ENCODE results near the gene SUSD4. TPM values are rescaled to one million over a fixed set of nuclear protein-coding genes. Genes with fewer than 3 reads are reported as not detected.

The SUSD4 gene
- total RNA-seq, 1 donor from 2014 or later, result 0.84 TPM

DNA sequence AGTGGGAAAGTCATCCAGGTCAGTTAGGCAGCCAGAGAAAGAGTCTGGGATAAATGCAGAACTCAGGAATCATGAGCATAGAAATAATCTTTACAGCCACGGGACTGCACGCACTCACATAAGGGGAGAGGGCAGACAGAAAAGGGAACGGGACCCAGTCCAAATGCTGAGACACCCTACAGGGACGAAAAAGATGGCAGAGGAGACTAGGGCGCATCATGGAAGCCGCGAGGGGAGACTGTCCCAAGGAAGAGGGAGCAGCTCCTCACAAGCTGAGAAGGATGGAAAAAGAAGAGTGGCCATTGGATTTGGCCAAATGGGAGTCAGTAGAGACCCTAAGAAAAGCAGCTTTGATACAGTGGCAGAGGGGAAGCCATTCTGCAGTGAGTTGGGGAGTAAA, 118.0 kb downstream of the SUSD4 start:
- no peaks in the 10 kb centered on the region for H3K36me3 ChIP-seq (ENCODE audit: control insufficient read depth, insufficient read depth, low read length)

DNA sequence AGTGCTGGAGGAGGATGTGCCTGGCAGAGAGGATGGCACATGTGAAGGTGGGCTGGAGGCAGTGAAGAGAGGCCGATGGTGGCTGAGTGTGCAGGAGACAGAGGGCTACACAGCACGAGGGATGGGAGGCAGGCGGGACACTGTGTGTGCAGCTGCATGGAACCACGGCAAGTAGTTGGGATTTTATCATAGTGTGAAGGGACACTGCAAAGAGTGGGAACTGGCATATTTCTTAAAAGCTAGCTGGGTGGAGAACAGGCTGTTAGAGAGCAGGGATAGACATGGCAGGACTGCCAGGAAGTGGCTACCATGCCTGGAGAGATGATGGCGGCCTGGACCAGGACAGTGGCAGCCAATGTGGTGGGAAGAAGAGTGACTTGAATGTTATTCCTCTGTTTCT, 118.6 kb downstream of the SUSD4 start:
- TF ChIP-seq, protein P1, sequence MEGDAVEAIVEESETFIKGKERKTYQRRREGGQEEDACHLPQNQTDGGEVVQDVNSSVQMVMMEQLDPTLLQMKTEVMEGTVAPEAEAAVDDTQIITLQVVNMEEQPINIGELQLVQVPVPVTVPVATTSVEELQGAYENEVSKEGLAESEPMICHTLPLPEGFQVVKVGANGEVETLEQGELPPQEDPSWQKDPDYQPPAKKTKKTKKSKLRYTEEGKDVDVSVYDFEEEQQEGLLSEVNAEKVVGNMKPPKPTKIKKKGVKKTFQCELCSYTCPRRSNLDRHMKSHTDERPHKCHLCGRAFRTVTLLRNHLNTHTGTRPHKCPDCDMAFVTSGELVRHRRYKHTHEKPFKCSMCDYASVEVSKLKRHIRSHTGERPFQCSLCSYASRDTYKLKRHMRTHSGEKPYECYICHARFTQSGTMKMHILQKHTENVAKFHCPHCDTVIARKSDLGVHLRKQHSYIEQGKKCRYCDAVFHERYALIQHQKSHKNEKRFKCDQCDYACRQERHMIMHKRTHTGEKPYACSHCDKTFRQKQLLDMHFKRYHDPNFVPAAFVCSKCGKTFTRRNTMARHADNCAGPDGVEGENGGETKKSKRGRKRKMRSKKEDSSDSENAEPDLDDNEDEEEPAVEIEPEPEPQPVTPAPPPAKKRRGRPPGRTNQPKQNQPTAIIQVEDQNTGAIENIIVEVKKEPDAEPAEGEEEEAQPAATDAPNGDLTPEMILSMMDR (IDR thresholded peaks at IDR 0.05; ENCODE audit: insufficient read depth, low read length, poor library complexity, severe bottlenecking), result no peak
- Histone ChIP-seq H3K27me3 (ENCODE audit: control insufficient read depth, insufficient read depth, low read length) (peaks cover 2% of the 10 kb centered on the region), H3K36me3 (ENCODE audit: control insufficient read depth, insufficient read depth, low read length) (no peaks in the 10 kb centered on the region), H3K4me3 (ENCODE audit: low read depth, low read length) (no peak overlapping the region)
- no peak for DNase-seq (ENCODE audit: low read depth)

More for the DNA sequence above, 118.0 kb downstream of the SUSD4 start:
- H3K27me3 ChIP-seq (ENCODE audit: control insufficient read depth, insufficient read depth, low read length), result peaks cover 2% of the 10 kb centered on the region
- no peak overlapping the region for H3K4me3 ChIP-seq (ENCODE audit: low read depth, low read length)
- DNase-seq (ENCODE audit: low read depth), result no peak
- TF ChIP-seq, protein P1 (IDR thresholded peaks at IDR 0.05; ENCODE audit: insufficient read depth, low read length, poor library complexity, severe bottlenecking), result no peak

DNA sequence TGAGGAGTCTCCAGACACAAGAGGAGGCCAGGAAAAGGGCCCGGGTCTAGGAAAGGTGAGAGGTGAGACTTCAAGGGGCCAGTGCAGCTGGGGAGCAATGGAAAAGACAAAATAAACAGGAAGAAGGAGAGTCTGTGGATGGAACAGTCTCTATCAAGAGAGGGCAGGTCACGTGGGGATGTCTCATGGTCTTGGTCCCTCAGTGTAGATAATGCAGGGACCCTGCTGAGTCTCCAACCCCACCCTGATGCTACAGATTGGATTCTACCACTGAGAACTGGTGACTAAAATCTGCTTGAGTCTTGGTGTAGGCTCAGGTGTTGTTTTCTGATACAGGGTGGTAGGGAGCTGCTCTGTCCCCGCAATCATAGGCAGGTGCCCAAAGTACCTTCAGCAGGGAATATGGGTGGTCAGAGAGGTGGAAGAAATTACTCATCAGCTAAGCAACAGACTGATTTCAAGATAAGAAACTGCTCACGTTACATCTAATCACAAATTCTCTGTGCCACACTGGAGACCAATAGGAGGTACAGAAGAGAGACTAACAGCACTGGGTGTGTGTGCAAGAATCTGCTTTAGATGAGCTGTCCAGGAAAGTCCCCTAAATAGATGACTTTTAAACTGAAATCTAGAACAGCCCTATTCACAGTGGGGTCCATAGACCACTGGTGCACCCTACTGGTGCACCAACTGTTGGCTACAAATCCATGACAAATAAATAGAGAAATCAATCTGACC, 119.4 kb downstream of the SUSD4 start:
- TF ChIP-seq, protein P1 (IDR thresholded peaks at IDR 0.05; ENCODE audit: insufficient read depth, low read length, poor library complexity, severe bottlenecking), result peak; percentile 8
- H3K27me3 ChIP-seq (ENCODE audit: control insufficient read depth, insufficient read depth, low read length), result peaks cover 2% of the 10 kb centered on the region
- H3K36me3 ChIP-seq (ENCODE audit: control insufficient read depth, insufficient read depth, low read length), result no peaks in the 10 kb centered on the region
- no peak for DNase-seq (ENCODE audit: low read depth)
- no peak overlapping the region for H3K4me3 ChIP-seq (ENCODE audit: low read depth, low read length)

DNA sequence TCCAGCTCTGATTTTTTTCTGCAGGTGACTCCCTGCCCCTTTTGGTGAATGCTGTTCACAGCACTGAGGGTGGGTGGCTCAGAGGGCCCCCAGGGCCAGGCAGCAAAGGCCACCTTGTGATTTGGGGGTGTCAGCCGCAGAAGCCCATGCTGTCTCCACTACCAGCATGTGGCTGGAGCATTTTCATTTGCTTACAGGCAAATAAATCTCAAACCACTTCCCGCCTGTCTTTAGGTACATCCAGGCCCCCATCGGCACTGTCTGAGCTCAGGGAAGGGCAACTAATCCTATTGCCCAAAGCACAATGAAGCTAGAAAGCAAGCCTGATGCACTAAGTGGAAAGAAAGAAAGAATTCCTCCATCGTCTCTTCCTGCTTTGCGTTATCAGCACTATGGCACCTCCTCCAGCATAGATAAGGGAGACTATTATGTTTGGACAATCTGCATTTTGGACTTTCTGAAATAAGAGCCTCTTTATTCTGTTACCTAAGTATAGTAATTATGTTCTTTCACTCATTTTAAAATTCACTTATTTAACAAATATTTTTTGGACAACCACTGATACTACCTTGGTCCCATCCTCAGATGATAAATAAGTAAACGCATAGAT, 120.4 kb downstream of the SUSD4 start:
- no peak overlapping the region for H3K4me3 ChIP-seq (ENCODE audit: low read depth, low read length)
- H3K36me3 ChIP-seq (ENCODE audit: control insufficient read depth, insufficient read depth, low read length), result no peaks in the 10 kb centered on the region
- no peak for DNase-seq (ENCODE audit: low read depth)
- no peaks in the 10 kb centered on the region for H3K27me3 ChIP-seq (ENCODE audit: control insufficient read depth, insufficient read depth, low read length)
- TF ChIP-seq, protein P1 (IDR thresholded peaks at IDR 0.05; ENCODE audit: insufficient read depth, low read length, poor library complexity, severe bottlenecking), result no peak

DNA sequence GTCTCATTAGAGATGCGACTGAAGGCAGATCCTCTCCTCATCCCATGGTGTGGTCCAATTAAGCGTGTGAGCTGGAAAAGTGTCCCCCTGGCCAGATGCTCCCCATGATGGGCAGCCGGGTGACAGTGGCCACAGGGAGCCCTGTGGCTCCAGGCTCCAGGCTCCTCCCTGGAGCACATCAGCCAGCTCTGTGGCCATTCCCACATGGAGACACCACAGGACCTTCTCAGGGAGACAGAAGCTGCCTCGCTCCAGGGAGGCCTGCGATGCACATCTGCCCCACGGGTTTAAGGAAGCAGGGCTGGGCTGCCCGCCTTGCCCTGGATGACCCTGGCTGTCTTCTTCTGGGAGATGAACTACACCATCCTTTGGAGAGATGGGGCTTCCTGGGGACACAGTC, 121.0 kb downstream of the SUSD4 start:
- Histone ChIP-seq H3K4me3 (ENCODE audit: low read depth, low read length) (no peak overlapping the region), H3K27me3 (ENCODE audit: control insufficient read depth, insufficient read depth, low read length) (no peaks in the 10 kb centered on the region), H3K36me3 (ENCODE audit: control insufficient read depth, insufficient read depth, low read length) (no peaks in the 10 kb centered on the region)
- no peak for DNase-seq (ENCODE audit: low read depth)
- TF ChIP-seq, protein P1 (IDR thresholded peaks at IDR 0.05; ENCODE audit: insufficient read depth, low read length, poor library complexity, severe bottlenecking), result no peak
